ENCODE results near the gene DYDC2. TPM values are rescaled to one million over a fixed set of nuclear protein-coding genes. Genes with fewer than 3 reads are reported as not detected.

Gene DYDC2
- total and polyA plus RNA-seq, 8 donors, result 0.64 to 4.2 (median 2.9) TPM; not detected in 1

DNA sequence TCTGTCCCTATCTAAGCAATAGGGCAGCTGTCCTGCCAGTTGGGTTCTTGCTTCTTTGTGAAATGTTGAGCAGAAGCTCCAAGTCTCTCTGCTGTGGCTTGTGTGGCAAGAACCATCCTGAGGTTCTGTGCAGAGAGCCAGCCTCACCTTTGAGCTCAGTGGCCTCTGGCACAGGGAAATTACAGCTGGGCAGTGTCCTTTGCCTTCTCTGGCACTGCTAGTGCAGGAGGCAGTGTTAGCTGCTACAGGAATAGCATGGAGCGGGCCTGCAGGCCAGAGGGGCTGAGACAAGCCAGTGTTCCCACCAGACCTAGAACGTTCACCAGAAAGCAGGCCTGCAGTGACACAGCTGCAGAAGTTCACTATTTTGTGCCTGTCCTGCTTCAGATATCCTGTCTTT lies 53.5 kb downstream of the DYDC2 start:
- no peak for DNase-seq
- Histone ChIP-seq H3K27me3 (peaks cover 0 to 23% of the 10 kb centered on the region in 2 donors), H3K4me1 (peaks cover 17 to 35% of the 10 kb centered on the region in 2 donors), H3K36me3 (no peaks in the 10 kb centered on the region), H3K4me3 (no peak overlapping the region), H3K27ac (no peak overlapping the region), H3K9me3 (no peaks in the 10 kb centered on the region)
- no peak for ATAC-seq
- intact Hi-C loops (cut with DNase I), result no loop called here
- TF ChIP-seq, protein P1, sequence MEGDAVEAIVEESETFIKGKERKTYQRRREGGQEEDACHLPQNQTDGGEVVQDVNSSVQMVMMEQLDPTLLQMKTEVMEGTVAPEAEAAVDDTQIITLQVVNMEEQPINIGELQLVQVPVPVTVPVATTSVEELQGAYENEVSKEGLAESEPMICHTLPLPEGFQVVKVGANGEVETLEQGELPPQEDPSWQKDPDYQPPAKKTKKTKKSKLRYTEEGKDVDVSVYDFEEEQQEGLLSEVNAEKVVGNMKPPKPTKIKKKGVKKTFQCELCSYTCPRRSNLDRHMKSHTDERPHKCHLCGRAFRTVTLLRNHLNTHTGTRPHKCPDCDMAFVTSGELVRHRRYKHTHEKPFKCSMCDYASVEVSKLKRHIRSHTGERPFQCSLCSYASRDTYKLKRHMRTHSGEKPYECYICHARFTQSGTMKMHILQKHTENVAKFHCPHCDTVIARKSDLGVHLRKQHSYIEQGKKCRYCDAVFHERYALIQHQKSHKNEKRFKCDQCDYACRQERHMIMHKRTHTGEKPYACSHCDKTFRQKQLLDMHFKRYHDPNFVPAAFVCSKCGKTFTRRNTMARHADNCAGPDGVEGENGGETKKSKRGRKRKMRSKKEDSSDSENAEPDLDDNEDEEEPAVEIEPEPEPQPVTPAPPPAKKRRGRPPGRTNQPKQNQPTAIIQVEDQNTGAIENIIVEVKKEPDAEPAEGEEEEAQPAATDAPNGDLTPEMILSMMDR (IDR thresholded peaks at IDR 0.05), result no peak

DNA sequence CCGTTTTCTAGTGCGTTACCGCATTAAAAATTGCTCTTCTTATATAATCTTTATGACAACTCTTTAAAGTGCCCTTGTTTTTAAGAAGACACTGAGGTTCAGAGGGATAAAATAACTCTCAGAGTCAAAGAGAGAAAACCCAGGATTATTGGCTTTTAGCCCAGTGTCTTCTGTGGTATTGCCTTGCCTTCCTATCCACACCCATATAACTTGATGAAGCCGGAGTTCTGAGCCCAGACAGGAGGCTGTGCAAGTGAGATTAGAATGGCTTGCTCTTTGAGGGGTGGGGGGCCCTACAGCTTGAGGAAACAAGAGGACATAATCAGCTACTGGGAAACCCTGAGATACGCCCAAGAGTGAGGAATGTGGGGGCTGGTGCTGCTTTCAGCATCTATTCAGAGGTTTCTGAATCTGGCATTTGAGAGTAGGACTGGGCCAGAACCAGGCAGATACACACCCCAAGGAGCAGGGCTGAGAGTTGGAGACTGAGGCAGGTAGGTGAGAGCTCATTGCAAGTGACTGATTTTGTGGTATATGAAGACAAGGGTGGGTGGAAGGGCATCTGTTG lies 54.1 kb downstream of the DYDC2 start:
- no peak overlapping the region for H3K4me3 ChIP-seq
- TF ChIP-seq, protein P1 (IDR thresholded peaks at IDR 0.05), result no peak
- no peak overlapping the region for H3K27ac ChIP-seq
- peaks cover 17 to 35% of the 10 kb centered on the region in 2 donors for H3K4me1 ChIP-seq
- no peaks in the 10 kb centered on the region for H3K9me3 ChIP-seq
- intact Hi-C loops (cut with DNase I), result no loop called here
- peaks cover 0 to 23% of the 10 kb centered on the region in 2 donors for H3K27me3 ChIP-seq
- DNase-seq (no peak), ATAC-seq (no peak)
- no peaks in the 10 kb centered on the region for H3K36me3 ChIP-seq

DNA sequence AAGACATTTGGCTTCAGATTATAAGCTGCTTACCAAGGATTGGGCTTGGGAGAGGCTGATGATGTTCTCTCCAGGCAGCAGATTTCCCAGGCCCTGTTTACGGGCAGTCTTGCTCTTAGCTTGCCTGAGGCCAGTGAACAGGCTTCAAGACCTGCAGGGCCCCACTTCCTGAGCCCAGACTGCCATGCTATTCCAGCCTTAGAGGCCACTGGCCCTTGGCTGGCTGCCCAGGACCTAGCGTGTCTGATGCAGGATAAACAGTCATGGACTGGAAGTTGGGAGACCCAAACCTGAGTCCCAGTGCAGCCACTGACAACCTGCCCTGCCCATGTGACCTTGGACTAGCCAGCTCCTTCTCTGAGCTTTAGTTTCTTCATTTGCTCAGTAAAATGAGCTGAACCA lies 54.7 kb downstream of the DYDC2 start:
- TF ChIP-seq, protein P1 (IDR thresholded peaks at IDR 0.05), result no peak
- H3K27me3 ChIP-seq, result peaks cover 0 to 23% of the 10 kb centered on the region in 2 donors
- no peaks in the 10 kb centered on the region for H3K9me3 ChIP-seq
- intact Hi-C loops (cut with DNase I), result no loop called here
- DNase-seq (peak in 1 of 4 donors; percentile 42), ATAC-seq (no peak)
- no peak overlapping the region for H3K27ac ChIP-seq
- no peak overlapping the region for H3K4me3 ChIP-seq
- H3K36me3 ChIP-seq, result no peaks in the 10 kb centered on the region
- H3K4me1 ChIP-seq, result peaks cover 17 to 38% of the 10 kb centered on the region in 2 donors

DNA sequence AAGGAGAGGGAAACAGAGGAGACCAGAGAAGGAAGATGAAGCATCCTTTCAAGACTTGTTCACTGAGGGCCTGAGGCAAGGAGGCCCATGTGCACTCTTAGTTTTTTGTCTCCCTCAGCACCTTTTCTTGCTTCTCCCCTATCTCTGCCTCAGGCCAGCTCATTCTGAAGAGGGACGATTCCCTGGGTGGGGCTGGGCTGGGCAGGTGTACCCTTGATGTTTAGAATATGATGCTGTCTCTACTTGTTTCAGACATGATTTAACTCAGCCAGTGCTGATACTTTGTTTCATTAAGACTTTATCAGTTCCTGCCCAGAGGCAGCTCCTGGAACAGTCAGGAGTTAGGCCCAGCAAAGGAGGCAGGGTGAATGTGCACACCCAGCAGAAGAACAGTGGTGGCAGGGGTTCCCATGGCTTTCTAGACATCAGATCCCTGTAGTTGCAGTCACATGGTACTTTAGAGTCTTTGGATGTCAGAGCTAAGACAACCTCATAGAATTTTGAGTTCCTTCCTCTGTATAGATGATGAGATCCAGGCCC lies 55.2 kb downstream of the DYDC2 start:
- no peak overlapping the region for H3K27ac ChIP-seq
- intact Hi-C loops (cut with DNase I), result no loop called here
- no peaks in the 10 kb centered on the region for H3K9me3 ChIP-seq
- H3K36me3 ChIP-seq, result no peaks in the 10 kb centered on the region
- ATAC-seq, result no peak
- TF ChIP-seq, protein P1 (IDR thresholded peaks at IDR 0.05), result no peak
- DNase-seq, result no peak
- H3K27me3 ChIP-seq, result peaks cover 0 to 23% of the 10 kb centered on the region in 2 donors
- H3K4me1 ChIP-seq, result peaks cover 17 to 41% of the 10 kb centered on the region in 2 donors
- H3K4me3 ChIP-seq, result no peak overlapping the region

DNA sequence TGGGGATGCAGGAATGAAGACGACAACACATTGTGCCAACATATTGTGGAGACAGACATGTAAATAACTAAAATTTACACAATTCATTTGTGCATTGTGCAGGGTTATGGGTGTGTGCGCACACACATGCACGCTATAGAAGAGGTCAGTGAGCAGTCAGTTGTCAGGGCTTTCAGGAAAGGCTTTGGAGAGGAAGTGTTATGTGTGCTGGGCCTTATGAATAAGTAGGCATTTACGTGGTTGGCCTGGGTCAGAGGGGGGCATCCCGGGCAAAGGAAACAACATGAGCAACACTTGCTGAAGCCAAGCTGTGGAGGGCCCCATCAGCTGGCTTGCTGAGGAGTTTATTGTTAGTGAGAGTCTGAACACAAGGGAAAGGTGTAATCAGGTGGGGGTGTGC lies 55.9 kb downstream of the DYDC2 start:
- intact Hi-C loops (cut with DNase I), result no loop called here
- Histone ChIP-seq H3K36me3 (no peaks in the 10 kb centered on the region), H3K4me3 (no peak overlapping the region), H3K27me3 (peaks cover 0 to 18% of the 10 kb centered on the region in 2 donors), H3K27ac (no peak overlapping the region), H3K9me3 (no peaks in the 10 kb centered on the region), H3K4me1 (peaks cover 16 to 39% of the 10 kb centered on the region in 2 donors)
- ATAC-seq (no peak), DNase-seq (no peak)
- TF ChIP-seq, protein P1 (IDR thresholded peaks at IDR 0.05), result no peak

Measured in left lung (tissue), 10 donors.